Measurements from ENCODE around the gene FBXL12.

- no peak for TF ChIP-seq POLR2A (IDR thresholded peaks at IDR 0.05)
- no peak for TF ChIP-seq CTCF (IDR thresholded peaks at IDR 0.05)
Measured at GRCh38 chr19:9854282-9854846, 35.5 kb upstream of the FBXL12 start.

Measured in sigmoid colon (tissue), 3 donors.